Cortex of kidney (tissue), 1 donor: Measurements from ENCODE around the gene KDM5A.
"Not testable (repeated sequence)": the region's sequence is repeated elsewhere in the genome, so short reads cannot be mapped to it uniquely, and the experiment has no call there.

ENCODE experiments used
- DNase-seq: peaks from one replicate; lab custom pipeline; 2025; lab: John Stamatoyannopoulos, UW

The KDM5A gene

DNA sequence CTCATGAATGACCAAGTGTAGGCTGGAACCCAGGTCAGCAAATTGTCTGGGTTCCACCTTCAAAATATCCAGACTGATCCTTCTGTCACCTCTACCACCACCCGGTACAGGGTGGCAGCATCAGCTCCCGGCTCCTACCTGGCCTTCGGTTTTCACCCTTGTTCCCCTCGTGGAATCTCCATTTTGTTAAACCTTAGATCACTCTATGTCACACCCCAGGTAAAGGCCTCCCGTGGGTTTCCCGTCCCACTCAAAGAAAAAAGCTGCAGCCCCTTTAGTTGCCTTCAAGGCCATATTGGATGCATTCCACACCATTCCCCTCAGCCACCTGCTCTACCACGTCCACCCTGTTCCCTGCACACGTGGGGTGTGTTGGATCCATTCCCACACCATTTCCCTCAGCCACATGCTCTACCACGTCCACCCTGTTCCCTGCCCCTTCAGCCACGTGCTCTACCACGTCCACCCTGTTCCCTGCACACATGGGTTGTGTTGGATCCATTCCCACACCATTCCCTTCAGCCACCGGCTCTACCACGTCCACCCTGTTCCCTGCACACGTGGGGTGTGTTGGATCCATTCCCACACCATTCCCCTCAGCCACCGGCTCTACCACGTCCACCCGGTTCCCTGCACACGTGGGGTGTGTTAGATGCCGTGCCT is 150.3 kb downstream of the KDM5A start:
- DNase-seq = no peak

DNA sequence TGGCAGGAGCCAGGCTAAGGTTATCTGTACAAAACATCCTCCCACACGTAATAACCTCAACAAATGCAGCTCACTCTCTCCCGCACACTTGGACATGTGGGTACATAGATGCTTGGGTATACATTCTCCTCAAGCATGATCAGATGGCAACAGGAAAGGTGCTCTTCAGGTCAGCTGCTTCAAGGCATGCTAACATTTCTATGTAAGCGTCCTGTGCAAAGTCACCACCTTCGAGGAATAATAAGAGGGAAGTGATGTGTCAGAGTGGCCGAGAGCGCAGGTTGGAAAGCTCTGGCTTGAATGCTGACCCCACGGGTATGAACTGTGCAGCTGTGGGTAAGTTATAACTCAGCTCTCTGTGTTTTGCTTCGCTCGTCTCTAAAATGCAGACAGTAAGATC is 151.0 kb downstream of the KDM5A start:
- no peak for DNase-seq

GRCh38 chr12:237026-237815 is 151.9 kb downstream of the KDM5A start:
- no peak for DNase-seq

DNA sequence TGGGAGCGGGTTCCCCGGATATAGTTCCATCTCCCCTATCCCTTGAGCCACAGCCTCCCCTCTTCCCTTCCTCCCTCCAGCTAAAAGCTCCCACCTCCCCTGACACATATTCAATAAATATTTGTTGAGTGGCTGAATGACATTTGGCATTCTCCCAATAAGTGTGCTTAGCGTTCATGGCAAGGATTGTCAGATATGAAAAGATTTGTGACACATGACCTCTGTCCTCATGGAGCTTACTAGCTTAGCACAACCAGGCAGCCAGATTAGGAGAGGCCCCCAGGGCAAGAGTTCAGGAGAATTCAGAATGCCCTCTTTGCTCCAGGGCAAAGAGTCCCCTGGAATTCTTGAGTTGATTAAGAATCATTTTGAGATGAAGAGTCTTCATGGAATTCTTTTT is 152.7 kb downstream of the KDM5A start:
- no peak for DNase-seq

DNA sequence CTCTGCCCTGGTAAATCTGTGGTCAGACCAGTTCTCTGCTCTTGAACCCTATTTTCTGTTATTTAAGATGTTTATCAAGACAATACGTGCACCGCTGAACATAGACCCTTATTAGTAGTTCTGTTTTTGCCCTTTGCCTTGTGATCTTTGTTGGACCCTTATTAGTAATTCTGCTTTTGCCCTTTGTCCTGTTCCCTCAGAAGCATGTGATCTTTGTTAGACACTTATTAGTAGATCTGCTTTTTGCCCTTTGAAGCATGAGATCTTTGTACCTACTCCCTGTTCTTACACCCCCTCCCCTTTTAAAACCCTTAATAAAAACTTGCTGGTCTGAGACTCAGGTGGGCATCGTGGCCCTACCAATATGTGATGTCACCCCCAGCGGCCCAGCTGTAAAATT is 153.2 kb downstream of the KDM5A start:
- not testable (repeated sequence) for DNase-seq

- no peak for DNase-seq
Measured at GRCh38 chr12:234891-235415, 154.2 kb downstream of the KDM5A start.

- no peak for DNase-seq
Measured at GRCh38 chr12:234019-234418, 155.1 kb downstream of the KDM5A start.

DNA sequence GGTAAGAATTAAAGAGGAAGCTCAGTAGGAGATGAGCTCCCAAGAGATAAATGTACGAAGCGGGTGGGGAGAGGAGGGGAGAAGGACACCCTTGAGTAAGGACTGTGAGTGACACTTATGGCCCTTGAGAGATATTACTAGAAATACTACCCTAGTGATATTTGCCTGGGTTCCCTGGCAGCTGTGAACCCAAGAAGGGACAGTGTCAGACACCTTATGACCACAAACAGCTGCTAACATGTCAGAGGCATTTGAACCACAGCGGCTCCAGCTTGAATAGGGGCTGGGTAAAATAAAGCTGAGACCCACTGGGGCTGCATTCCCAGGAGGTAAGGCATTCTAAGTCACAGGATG is 155.5 kb downstream of the KDM5A start:
- no peak for DNase-seq

DNA sequence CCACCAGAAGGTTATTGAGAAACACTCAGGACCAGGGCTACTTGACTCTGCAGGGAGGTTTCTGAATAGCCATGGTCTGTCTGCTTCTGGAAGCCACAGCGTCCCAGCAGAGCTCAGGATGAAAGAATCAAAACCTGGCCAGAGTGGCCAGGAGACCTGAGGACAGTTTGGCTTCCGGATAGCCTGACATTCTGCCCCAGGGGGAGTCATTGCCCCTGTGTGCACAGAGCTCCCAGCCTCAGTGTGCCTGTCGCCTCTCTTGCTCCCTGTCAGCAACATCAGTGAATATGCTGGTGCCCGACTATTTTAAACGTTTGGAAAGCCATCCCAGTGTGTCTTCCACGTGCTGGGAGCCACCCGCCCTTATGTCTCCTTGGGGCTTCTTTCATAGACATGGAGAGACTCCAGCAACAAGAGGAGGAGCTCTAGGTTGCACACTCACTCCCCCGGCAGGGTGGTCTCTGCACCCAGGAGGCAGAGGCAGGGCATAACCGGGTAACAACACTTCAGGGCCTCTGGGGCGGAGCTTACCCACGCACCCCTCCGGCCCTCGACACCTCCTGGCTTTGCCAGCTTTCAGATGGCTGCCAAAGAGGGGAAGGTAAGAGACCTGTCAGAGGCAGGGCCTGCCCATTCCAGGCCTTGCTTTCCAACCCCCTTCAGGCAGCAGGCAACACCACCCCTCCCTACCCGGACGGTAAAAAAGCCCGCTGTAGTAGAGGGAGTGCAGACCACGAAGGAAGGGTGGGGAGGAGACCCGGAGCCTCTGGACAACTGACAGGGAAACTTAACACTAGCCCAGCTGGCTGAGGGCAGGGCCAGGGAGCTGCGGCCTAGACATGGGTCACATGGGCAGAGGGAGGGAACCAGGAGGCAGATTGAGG is 156.1 kb downstream of the KDM5A start:
- no peak for DNase-seq

DNA sequence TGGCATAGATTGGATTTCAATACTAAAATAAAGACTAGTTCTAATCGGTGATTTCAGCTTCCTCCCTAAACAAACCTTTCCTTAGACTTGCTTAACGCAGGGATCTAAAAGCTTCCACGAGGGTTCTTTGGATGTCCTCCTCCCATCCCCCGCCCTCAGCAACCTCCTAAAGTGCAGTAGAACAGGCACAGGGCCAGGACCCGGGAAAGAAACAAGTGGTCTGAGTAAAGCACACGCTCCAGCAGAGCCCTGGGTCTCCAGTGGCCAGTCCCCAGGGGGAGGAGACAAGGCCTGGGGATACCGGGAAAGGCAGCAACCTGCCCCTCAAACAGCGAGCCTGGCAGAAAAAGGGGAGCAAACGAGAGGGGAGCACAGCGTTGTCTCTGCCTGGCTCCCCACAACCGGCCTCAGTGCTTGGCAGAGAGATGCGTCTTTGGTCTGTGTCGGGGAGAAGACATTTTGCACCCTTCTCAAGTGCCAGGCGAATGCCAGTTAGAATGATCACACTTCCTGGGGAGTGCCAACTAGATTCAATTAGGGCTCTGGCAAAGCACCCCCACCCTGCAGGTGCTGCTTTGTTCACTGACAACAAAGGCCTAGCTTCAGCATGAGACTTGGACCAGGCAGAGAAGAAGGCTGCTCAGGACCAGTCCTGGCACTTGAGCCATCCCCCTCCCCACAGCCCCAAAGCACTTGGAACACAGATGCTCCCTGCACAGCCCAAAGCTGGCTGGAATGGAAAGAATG is 158.0 kb downstream of the KDM5A start:
- DNase-seq = no peak
